Stimulated activated CD8-positive, alpha-beta memory T cell treated with anti-CD3 and anti-CD28 coated beads, Interleukin-2, amount 100 ng/mL, for 1 hour (primary cell): ENCODE results near the gene CENPX.

Experiments used
- DNase-seq, 2 donors: peaks; one replicate each; pipeline ENCODE4 v3.0.0-alpha.2; 2020; ENCODE audit warnings: low read depth in 2 of 2

CENPX gene

GRCh38 chr17:81980707-81981343, 41.9 kb downstream of the CENPX start:
- no peak for DNase-seq

DNA sequence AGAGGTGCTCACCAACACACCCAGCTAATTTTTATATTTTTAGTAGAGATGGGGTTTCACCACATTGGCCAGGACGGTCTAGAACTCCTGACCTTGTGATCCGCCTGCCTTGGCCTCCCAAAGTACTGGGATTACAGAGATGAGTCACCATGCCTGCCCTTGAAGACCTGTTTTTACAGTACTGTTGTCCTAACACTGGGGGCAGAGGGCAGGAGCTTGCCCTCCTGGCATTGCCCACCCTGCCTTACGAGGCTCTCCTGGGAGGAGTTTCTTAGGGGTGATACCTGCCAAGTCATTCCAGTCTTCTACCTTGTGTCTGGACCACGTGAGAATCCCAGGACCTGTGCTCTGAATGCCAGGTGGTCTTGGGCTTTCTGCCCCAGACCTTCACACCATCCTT, 42.6 kb downstream of the CENPX start:
- no peak for DNase-seq

GRCh38 chr17:81978524-81979298, 44.0 kb downstream of the CENPX start:
- DNase-seq, result no peak

GRCh38 chr17:81977211-81977808, 45.4 kb downstream of the CENPX start, which contains the start of gene ASPSCR1:
TSS of gene ASPSCR1 (plus strand) at chr17:81977629. CDS start at chr17:81977647, 18 bp downstream.
- peak; percentile 81 to 87 for DNase-seq

DNA sequence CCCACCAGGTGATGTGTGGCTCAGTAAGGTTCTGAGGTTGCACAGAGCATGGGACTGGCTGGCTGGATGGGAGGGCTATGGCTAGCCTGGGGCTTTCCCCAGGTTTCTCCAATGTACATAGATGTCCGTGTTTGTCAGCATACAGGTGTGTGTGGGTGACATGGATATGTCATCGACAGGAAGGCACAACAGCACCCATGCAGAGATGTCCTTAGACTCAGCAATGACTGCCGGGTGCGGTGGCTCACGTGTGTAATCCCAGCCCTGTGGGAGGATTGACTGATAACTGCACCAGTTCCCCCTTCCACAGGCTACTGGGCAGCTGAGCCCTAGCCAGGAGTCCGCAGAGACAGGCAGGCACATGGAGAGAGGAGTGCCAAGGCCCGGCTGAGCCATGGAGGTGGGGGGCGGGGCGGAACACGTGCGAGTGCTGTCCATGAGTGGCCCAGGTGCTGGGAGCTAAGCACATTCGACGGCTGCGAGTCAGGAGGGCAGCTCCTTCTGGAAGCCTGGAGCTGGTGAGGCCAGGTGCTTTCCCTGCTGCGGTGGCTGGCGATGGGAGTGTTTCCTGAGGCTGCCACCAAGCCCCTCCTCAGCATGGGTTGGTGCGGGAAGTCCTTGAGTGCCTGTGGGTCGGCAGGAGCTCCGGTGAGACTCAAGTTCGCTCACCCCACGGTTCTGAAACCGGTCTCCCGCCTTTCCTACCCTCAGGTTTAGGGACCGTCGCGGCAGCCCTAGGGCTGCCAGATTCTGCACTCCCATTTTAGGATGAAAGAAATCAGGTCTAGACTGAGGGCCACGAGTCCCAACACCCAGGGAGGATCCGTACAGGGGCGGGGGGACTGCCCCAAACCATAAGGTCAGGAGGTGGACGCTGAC, 46.1 kb downstream of the CENPX start:
- no peak for DNase-seq

- no peak for DNase-seq
Observed at GRCh38 chr17:81973432-81973831, 49.2 kb downstream of the CENPX start.

- no peak for DNase-seq
Observed at GRCh38 chr17:81968850-81969812, 53.5 kb downstream of the CENPX start.
